Hepatocyte (in vitro differentiated cells): ENCODE data around the gene GALNTL6. TPM values are rescaled to one million over a fixed set of nuclear protein-coding genes. Genes with fewer than 3 reads are reported as not detected.
A peak's percentile ranks its signal among the peaks of the same experiment; 100 is the strongest.

Experiments
- DNase-seq: peaks from one replicate; pipeline ENCODE4 v3.0.0-alpha.2; 2016; ENCODE audit warnings: low spot score
- H2AFZ ChIP-seq: fragments of 200-600 bp; sonication (generic); 2 replicates; pipeline ENCODE4 v1.6.0; 2016; ENCODE audit warnings: antibody characterized with exemption, mild to moderate bottlenecking
- H3K27ac ChIP-seq: fragments of 200-600 bp; sonication (generic); 2 replicates; pipeline ENCODE4 v1.5.1; 2016; ENCODE audit warnings: mild to moderate bottlenecking
- H3K27me3 ChIP-seq: fragments of 200-600 bp; sonication (generic); 2 replicates; pipeline ENCODE4 v1.6.1; 2016
- H3K36me3 ChIP-seq: fragments of 200-600 bp; sonication (generic); replicated peaks from 2 replicates; pipeline ENCODE4 v1.5.1; 2016; ENCODE audit warnings: low read depth; ENCODE audit not compliant: insufficient read depth
- H3K4me1 ChIP-seq: fragments of 200-600 bp; sonication (generic); 2 replicates; pipeline ENCODE4 v1.5.1; 2016; ENCODE audit warnings: mild to moderate bottlenecking, moderate library complexity; ENCODE audit not compliant: insufficient read depth
- H3K4me2 ChIP-seq: fragments of 200-600 bp; sonication (generic); 2 replicates; pipeline ENCODE4 v1.6.0; 2016
- H3K4me3 ChIP-seq: fragments of 200-600 bp; sonication (generic); 2 replicates; pipeline ENCODE4 v1.5.1; 2016; ENCODE audit warnings: mild to moderate bottlenecking
- H3K79me2 ChIP-seq: fragments of 200-600 bp; sonication (generic); 2 replicates; pipeline ENCODE4 v1.6.0; 2017; ENCODE audit warnings: mild to moderate bottlenecking
- H3K9me2 ChIP-seq: fragments of 200-600 bp; sonication (generic); replicated peaks from 2 replicates; pipeline ENCODE4 v1.6.0; 2017; ENCODE audit warnings: mild to moderate bottlenecking; ENCODE audit not compliant: insufficient read depth
- H3K9me3 ChIP-seq: fragments of 200-600 bp; sonication (generic); 2 replicates; pipeline ENCODE4 v1.5.1; 2016; ENCODE audit warnings: low read depth, mild to moderate bottlenecking
- H4K20me1 ChIP-seq: fragments of 200-600 bp; sonication (generic); 2 replicates; pipeline ENCODE4 v1.6.0; 2016; ENCODE audit warnings: mild to moderate bottlenecking; ENCODE audit not compliant: insufficient read depth, poor library complexity, severe bottlenecking
- EZH2 ChIP-seq: fragments of 200-600 bp; sonication (generic); IDR thresholded peaks from 2 replicates; pipeline ENCODE4 v1.6.1; 2016; ENCODE audit warnings: antibody characterized with exemption, mild to moderate bottlenecking, borderline replicate concordance
- EZH2phosphoT487 ChIP-seq: fragments of 200-600 bp; sonication (generic); IDR thresholded peaks from one replicate; pipeline ENCODE4 v1.6.1; 2018; ENCODE audit warnings: antibody characterized with exemption, mild to moderate bottlenecking, low read depth, moderate library complexity; ENCODE audit not compliant: unreplicated experiment, severe bottlenecking
- WGBS: methylation state at CpG from one replicate; pipeline ENCODE4 v1.1.6; 2016; ENCODE audit warnings: low lambda C conversion rate; ENCODE audit errors: missing lambda C conversion rate; 5-methylcytosine and 5-hydroxymethylcytosine counted together
- polyA plus RNA-seq: library from polyadenylated mRNA; unstranded; fragments of >200 nt; fragmentation: Nextera tagmentation; extraction: Ambion mirVana; gene quantifications from 2 replicates; pipeline ENCODE4 v1.2.1, GENCODE V29; 2016
- total RNA-seq: library from RNA; depleted of rRNA; stranded (reverse); fragments of >200 nt; gene quantifications from 2 replicates; pipeline ENCODE4 v1.2.3, GENCODE V29; 2014
- TF ChIP-seq, protein P1 (sequence below): fragments of 200-600 bp; sonication (generic); IDR thresholded peaks from 2 replicates; pipeline ENCODE4 v1.5.1; 2016; ENCODE audit warnings: antibody characterized with exemption, mild to moderate bottlenecking; ENCODE audit not compliant: poor library complexity

Gene GALNTL6
- total and polyA plus RNA-seq, 2 experiments from 2014 or later, result 0.53 to 0.74 TPM

DNA sequence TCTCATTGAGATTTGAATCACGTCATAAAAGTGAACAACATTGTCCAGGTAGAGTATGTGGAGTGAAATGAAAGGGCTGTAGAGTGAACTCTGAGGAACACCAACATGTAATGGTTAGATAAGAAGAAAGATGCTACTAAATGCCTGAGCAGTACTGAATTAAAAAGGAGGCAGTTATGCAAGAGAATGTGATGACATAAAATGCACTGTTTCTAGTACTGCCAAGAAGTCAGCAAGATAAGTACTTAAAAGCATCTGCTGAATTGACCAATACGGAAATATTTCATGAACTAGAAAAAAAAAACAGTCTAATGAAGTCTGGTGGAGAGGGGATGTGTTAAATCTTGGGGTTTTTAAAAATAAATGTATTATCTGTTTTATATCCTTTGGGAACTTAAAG, 771.6 kb downstream of the GALNTL6 start:
- H3K27ac ChIP-seq, result no peak overlapping the region
- no peaks in the 10 kb centered on the region for H4K20me1 ChIP-seq
- no peaks in the 10 kb centered on the region for H3K9me2 ChIP-seq
- H3K4me2 ChIP-seq, result no peak overlapping the region
- TF ChIP-seq EZH2phosphoT487 (no peak), EZH2 (no peak)
- TF ChIP-seq, protein P1, sequence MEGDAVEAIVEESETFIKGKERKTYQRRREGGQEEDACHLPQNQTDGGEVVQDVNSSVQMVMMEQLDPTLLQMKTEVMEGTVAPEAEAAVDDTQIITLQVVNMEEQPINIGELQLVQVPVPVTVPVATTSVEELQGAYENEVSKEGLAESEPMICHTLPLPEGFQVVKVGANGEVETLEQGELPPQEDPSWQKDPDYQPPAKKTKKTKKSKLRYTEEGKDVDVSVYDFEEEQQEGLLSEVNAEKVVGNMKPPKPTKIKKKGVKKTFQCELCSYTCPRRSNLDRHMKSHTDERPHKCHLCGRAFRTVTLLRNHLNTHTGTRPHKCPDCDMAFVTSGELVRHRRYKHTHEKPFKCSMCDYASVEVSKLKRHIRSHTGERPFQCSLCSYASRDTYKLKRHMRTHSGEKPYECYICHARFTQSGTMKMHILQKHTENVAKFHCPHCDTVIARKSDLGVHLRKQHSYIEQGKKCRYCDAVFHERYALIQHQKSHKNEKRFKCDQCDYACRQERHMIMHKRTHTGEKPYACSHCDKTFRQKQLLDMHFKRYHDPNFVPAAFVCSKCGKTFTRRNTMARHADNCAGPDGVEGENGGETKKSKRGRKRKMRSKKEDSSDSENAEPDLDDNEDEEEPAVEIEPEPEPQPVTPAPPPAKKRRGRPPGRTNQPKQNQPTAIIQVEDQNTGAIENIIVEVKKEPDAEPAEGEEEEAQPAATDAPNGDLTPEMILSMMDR, result no peak
- H3K27me3 ChIP-seq, result no peaks in the 10 kb centered on the region
- WGBS, result 84% methylated on average over 2 of the region's 2 CpGs
- no peak for DNase-seq
- H2AFZ ChIP-seq, result no peak overlapping the region
- H3K4me3 ChIP-seq, result no peak overlapping the region
- no peaks in the 10 kb centered on the region for H3K9me3 ChIP-seq
- H3K36me3 ChIP-seq, result no peaks in the 10 kb centered on the region
- no peaks in the 10 kb centered on the region for H3K79me2 ChIP-seq
- no peaks in the 10 kb centered on the region for H3K4me1 ChIP-seq

DNA sequence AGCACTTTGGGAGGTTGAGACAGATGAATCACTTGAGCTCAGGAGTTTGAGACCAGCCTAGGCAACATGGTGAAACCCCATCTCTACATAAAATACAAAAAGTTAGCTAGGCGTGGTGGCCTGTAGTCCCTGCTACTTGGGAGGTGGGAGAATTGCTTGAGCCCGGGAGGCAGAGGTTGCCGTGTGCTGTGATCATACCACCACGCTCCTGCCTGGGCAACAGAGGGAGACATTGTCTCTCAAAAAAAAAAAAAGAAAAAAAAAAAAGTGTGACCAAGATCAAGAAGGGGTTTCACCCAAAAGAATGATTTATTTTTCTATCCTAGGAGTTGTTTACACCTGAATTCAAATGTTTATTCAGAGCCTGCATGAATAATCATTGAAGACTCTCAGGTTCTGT, 783.0 kb downstream of the GALNTL6 start:
- no peaks in the 10 kb centered on the region for H3K36me3 ChIP-seq
- DNase-seq, result peak; percentile 9

DNA sequence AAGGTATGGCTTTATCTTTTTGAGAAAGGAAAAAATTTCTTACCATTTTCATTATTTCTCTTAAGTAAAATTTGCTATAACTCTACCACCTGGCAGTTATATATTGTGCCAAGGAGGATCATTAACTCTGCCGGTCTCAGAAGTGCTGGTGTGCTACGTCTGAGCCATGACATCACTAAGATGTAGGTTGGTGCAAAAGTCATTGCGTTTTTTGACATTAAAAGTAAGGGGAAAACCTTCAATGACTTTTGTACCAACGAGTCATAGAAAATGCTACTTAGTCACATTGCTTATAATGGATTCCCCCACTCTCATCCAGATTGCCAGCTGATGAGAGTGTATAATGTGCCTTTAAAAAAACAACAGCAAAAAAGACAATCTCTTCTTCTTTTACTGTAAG, 786.4 kb downstream of the GALNTL6 start:
- Histone ChIP-seq H3K4me1 (no peaks in the 10 kb centered on the region), H3K4me3 (no peak overlapping the region), H4K20me1 (no peaks in the 10 kb centered on the region), H2AFZ (no peak overlapping the region), H3K79me2 (no peaks in the 10 kb centered on the region), H3K9me3 (no peaks in the 10 kb centered on the region), H3K36me3 (no peaks in the 10 kb centered on the region), H3K27ac (no peak overlapping the region), H3K9me2 (no peaks in the 10 kb centered on the region), H3K4me2 (no peak overlapping the region), H3K27me3 (no peaks in the 10 kb centered on the region)
- no peak for DNase-seq
- 86% methylated on average over 4 of the region's 4 CpGs for WGBS
- TF ChIP-seq EZH2 (no peak), EZH2phosphoT487 (no peak)
- TF ChIP-seq, protein P1, result no peak

More for the DNA sequence above, 783.0 kb downstream of the GALNTL6 start:
- H3K79me2 ChIP-seq, result no peaks in the 10 kb centered on the region
- H3K4me1 ChIP-seq, result no peaks in the 10 kb centered on the region
- no peak overlapping the region for H3K4me3 ChIP-seq
- H3K27ac ChIP-seq, result no peak overlapping the region
- WGBS, result 24% methylated on average over 4 of the region's 4 CpGs
- no peaks in the 10 kb centered on the region for H3K9me2 ChIP-seq
- no peaks in the 10 kb centered on the region for H3K27me3 ChIP-seq
- no peaks in the 10 kb centered on the region for H4K20me1 ChIP-seq
- H2AFZ ChIP-seq, result no peak overlapping the region
- H3K4me2 ChIP-seq, result no peak overlapping the region
- H3K9me3 ChIP-seq, result no peaks in the 10 kb centered on the region
- TF ChIP-seq EZH2 (no peak), EZH2phosphoT487 (no peak)
- TF ChIP-seq, protein P1, result peak; percentile 31

DNA sequence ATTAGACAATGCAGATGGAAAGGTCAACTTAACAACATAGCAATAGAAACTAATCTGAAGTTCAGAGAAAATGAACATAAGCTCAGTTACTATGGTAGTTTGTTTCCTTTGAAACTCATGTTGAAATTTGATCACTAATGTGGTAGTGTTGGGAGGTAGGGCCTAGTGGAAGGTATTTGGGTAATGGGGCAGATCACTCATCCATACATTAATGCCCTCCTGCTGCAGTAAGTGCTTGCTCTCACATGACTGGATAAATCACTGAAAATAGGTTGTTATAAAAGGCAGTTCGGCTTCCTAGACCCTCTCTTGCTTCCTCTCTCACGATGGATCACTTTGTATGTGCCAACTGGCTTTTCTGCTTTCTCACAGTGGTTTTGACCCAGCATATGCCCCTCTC, 788.0 kb downstream of the GALNTL6 start:
- no peak overlapping the region for H3K4me3 ChIP-seq
- no peak for TF ChIP-seq EZH2
- TF ChIP-seq EZH2phosphoT487, result no peak
- TF ChIP-seq, protein P1, result no peak
- no peak for DNase-seq
- H2AFZ ChIP-seq, result no peak overlapping the region
- H3K36me3 ChIP-seq, result no peaks in the 10 kb centered on the region
- no peak overlapping the region for H3K4me2 ChIP-seq
- H3K27me3 ChIP-seq, result no peaks in the 10 kb centered on the region
- no peaks in the 10 kb centered on the region for H3K4me1 ChIP-seq
- no peak overlapping the region for H3K27ac ChIP-seq
- no peaks in the 10 kb centered on the region for H3K9me2 ChIP-seq
- H4K20me1 ChIP-seq, result no peaks in the 10 kb centered on the region
- WGBS, result 78% methylated on average over 2 of the region's 2 CpGs
- H3K9me3 ChIP-seq, result no peaks in the 10 kb centered on the region
- no peaks in the 10 kb centered on the region for H3K79me2 ChIP-seq
